SK-N-SH (cell line): ENCODE data around the gene CNGA1. TPM values are rescaled to one million over a fixed set of nuclear protein-coding genes. Genes with fewer than 3 reads are reported as not detected.

Experiments used
- CTCF ChIA-PET: fragments of 300-600, 350-600 bp; formaldehyde crosslinking; extraction: SDS; loops from one replicate; lab custom pipeline; 2021; lab: Yijun Ruan, JAX
- POLR2A ChIA-PET: fragments of 350-600 bp; sonication (Branson Sonifier 250); formaldehyde crosslinking; extraction: SDS; loops from one replicate; lab custom pipeline; 2020; ENCODE audit warnings: antibody characterized with exemption, inconsistent platforms; lab: Yijun Ruan, JAX
- DNase-seq: peaks from one replicate; pipeline ENCODE4 v3.0.0; 2012
- H2AFZ ChIP-seq: fragments of 200-600 bp; sonication (generic); 2 replicates; pipeline ENCODE4 v1.8.1; 2016; ENCODE audit warnings: antibody characterized with exemption, mild to moderate bottlenecking, low read depth
- H3F3A ChIP-seq: fragments of 200-600 bp; sonication (generic); replicated peaks from 2 replicates; pipeline ENCODE3; 2016; ENCODE audit warnings: antibody characterized with exemption, mild to moderate bottlenecking; ENCODE audit not compliant: insufficient read depth
- H3K27ac ChIP-seq, 2 experiments: fragments of 200-500 bp in 1 of 2; fragments of 200-600 bp in 1 of 2; sonication (Bioruptor generic) in 1 of 2; sonication (generic), shearing (Covaris generic) in 1 of 2; 2 replicates each; pipeline versions ENCODE4 v1.5.1 to v1.6.1; 2014 to 2016; ENCODE audit warnings: low read depth in 2 of 2, inconsistent platforms in 1 of 2, low read length in 1 of 2, mild to moderate bottlenecking in 1 of 2, mixed read lengths in 1 of 2
- H3K27me3 ChIP-seq: fragments of 200-600 bp; sonication (generic), shearing (Covaris generic); 2 replicates; pipeline ENCODE4 v1.6.1; 2016; ENCODE audit warnings: mixed run types; ENCODE audit not compliant: insufficient read depth
- H3K36me3 ChIP-seq, 2 experiments: fragments of 200-500 bp in 1 of 2; fragments of 200-600 bp in 1 of 2; sonication (Bioruptor generic) in 1 of 2; sonication (generic) in 1 of 2; replicated peaks in 1 of 2; 2 replicates each; pipeline versions ENCODE3 to v1.5.1; 2014 to 2016; ENCODE audit warnings: low read length in 1 of 2, mild to moderate bottlenecking in 1 of 2; ENCODE audit not compliant: insufficient read depth in 2 of 2, control insufficient read depth in 1 of 2
- H3K4me1 ChIP-seq, 2 experiments: fragments of 200-500 bp in 1 of 2; fragments of 200-600 bp in 1 of 2; sonication (Bioruptor generic) in 1 of 2; sonication (generic), shearing (Covaris generic) in 1 of 2; 2 replicates each; pipeline versions ENCODE4 v1.5.1 to v1.6.1; 2014 to 2016; ENCODE audit warnings: low read depth in 1 of 2, low read length in 1 of 2, mixed run types in 1 of 2; ENCODE audit not compliant: insufficient read depth in 2 of 2, control insufficient read depth in 1 of 2
- H3K4me2 ChIP-seq: fragments of 200-600 bp; sonication (generic), shearing (Covaris generic); 2 replicates; pipeline ENCODE4 v1.6.1; 2017; ENCODE audit warnings: mixed run types
- H3K4me3 ChIP-seq, 2 experiments: fragments of 200-500 bp in 1 of 2; fragments of 200-600 bp in 1 of 2; sonication (Bioruptor generic) in 1 of 2; sonication (generic), shearing (Covaris generic) in 1 of 2; 2 replicates each; pipeline versions ENCODE4 v1.5.1 to v1.8.1; 2014 to 2016; ENCODE audit warnings: low read depth in 2 of 2, inconsistent platforms in 1 of 2, low read length in 1 of 2, mild to moderate bottlenecking in 1 of 2, mixed read lengths in 1 of 2, moderate library complexity in 1 of 2
- H3K79me2 ChIP-seq: fragments of 200-600 bp; sonication (generic); 2 replicates; pipeline ENCODE4 v1.8.1; 2017; ENCODE audit warnings: mild to moderate bottlenecking; ENCODE audit not compliant: insufficient read depth
- H3K9ac ChIP-seq: fragments of 200-600 bp; sonication (generic); 2 replicates; pipeline ENCODE4 v1.6.1; 2017; ENCODE audit warnings: mixed run types
- H3K9me2 ChIP-seq: fragments of 200-600 bp; sonication (generic); 2 replicates; pipeline ENCODE4 v1.6.1; 2017; ENCODE audit warnings: mixed run types
- H3K9me3 ChIP-seq: fragments of 200-600 bp; sonication (generic); 2 replicates; pipeline ENCODE4 v1.6.1; 2017; ENCODE audit warnings: mixed run types, mild to moderate bottlenecking, moderate library complexity
- H4K20me1 ChIP-seq: fragments of 200-600 bp; sonication (generic); 2 replicates; pipeline ENCODE4 v1.6.1; 2017; ENCODE audit warnings: mild to moderate bottlenecking, mixed run types; ENCODE audit not compliant: insufficient read depth
- CTCF ChIP-seq: fragments of 200-600 bp; sonication (generic); IDR thresholded peaks from 2 replicates; pipeline ENCODE4 v1.6.1; 2017; ENCODE audit warnings: antibody characterized with exemption, mild to moderate bottlenecking, moderate library complexity
- NRF1 ChIP-seq: IDR thresholded peaks from 2 replicates; pipeline ENCODE4 v1.6.1; 2012; ENCODE audit warnings: low read depth, mild to moderate bottlenecking, low read length
- RAD21 ChIP-seq: IDR thresholded peaks from 2 replicates; pipeline ENCODE4 v1.6.1; 2012; ENCODE audit warnings: mild to moderate bottlenecking, low read length
- REST ChIP-seq: IDR thresholded peaks from 2 replicates; pipeline ENCODE4 v1.6.1; 2012; ENCODE audit warnings: mild to moderate bottlenecking, low read depth, low read length, moderate library complexity
- RFX5 ChIP-seq: IDR thresholded peaks from 2 replicates; pipeline ENCODE4 v1.6.1; 2012; ENCODE audit warnings: mild to moderate bottlenecking, improper control_type of control experiment, low read length
- TEAD4 ChIP-seq: IDR thresholded peaks from 2 replicates; pipeline ENCODE4 v1.4.0; 2012; ENCODE audit warnings: mild to moderate bottlenecking, borderline replicate concordance; ENCODE audit not compliant: insufficient read depth
- USF1 ChIP-seq: IDR thresholded peaks from 2 replicates; pipeline ENCODE4 v1.4.0; 2012; ENCODE audit warnings: low read depth, borderline replicate concordance
- WGBS: methylation state at CpG from one replicate; pipeline ENCODE4 v1.1.6; 2017; ENCODE audit warnings: low lambda C conversion rate; 5-methylcytosine and 5-hydroxymethylcytosine counted together
- polyA plus RNA-seq, 3 experiments: library from polyadenylated mRNA; depleted of rRNA; stranded (reverse); fragments of >200 nt; gene quantifications; 2 replicates each; pipeline ENCODE4 v1.2.3, GENCODE V29; 2012

The CNGA1 gene
- polyA plus RNA-seq, 1 of the 3 experiments (the other 2 are of a cell fraction): 0.23 TPM

GRCh38 chr4:47972181-47972580 lies 44.3 kb downstream of the CNGA1 start:
- no peak for DNase-seq
- Histone ChIP-seq H3F3A (no peaks in the 10 kb centered on the region), H3K27me3 (no peaks in the 10 kb centered on the region), H3K79me2 (no peaks in the 10 kb centered on the region), H3K4me1 (no peaks in the 10 kb centered on the region), H3K9me2 (no peaks in the 10 kb centered on the region), H3K36me3 (no peaks in the 10 kb centered on the region), H3K27ac (no peak overlapping the region), H3K9ac (no peak overlapping the region), H2AFZ (no peak overlapping the region), H4K20me1 (no peaks in the 10 kb centered on the region), H3K9me3 (no peaks in the 10 kb centered on the region), H3K4me3 (no peak overlapping the region)
- 43% methylated on average over 1 of the region's 1 CpG for WGBS
- ChIA-PET POLR2A (no interaction called here), CTCF (no interaction called here)
- TF ChIP-seq USF1: no peak
- TF ChIP-seq, all 33 proteins: peak for 0
- H3K4me2 ChIP-seq: no peak overlapping the region

- TF ChIP-seq CTCF (no peak), TEAD4 (no peak), REST (no peak), RFX5 (no peak), NRF1 (no peak), RAD21 (no peak)
- no peak overlapping the region for H3K27ac ChIP-seq
Measured at GRCh38 chr4:47968847-47969246, 47.6 kb downstream of the CNGA1 start.

More at GRCh38 chr4:47968847-47969246, 47.6 kb downstream of the CNGA1 start:
- H3K4me1 ChIP-seq: no peaks in the 10 kb centered on the region
- no peak overlapping the region for H3K4me2 ChIP-seq
- no peaks in the 10 kb centered on the region for H4K20me1 ChIP-seq
- CTCF ChIA-PET: no interaction called here
- no peaks in the 10 kb centered on the region for H3K27me3 ChIP-seq
- POLR2A ChIA-PET: no interaction called here
- H3K9me3 ChIP-seq: no peaks in the 10 kb centered on the region
- no peaks in the 10 kb centered on the region for H3K9me2 ChIP-seq
- no peaks in the 10 kb centered on the region for H3K36me3 ChIP-seq
- H3K9ac ChIP-seq: no peak overlapping the region
- no peak overlapping the region for H2AFZ ChIP-seq
- H3K4me3 ChIP-seq: no peak overlapping the region
- no peaks in the 10 kb centered on the region for H3K79me2 ChIP-seq
- H3F3A ChIP-seq: no peaks in the 10 kb centered on the region
- no peak for DNase-seq
